NCI-H2227 treated with DMSO at 0.1 percent for 48 hours (cell line): ENCODE measurements around the gene KCNJ12.
"Not testable (repeated sequence)": the region's sequence is repeated elsewhere in the genome, so short reads cannot be mapped to it uniquely, and the experiment has no call there.

ENCODE experiments used
- DNase-seq: peaks from one replicate; lab custom pipeline; 2025; lab: John Stamatoyannopoulos, UW

KCNJ12 gene

GRCh38 chr17:21452377-21453143 is 76.4 kb downstream of the KCNJ12 start:
- no peak for DNase-seq

- no peak for DNase-seq
Measured at GRCh38 chr17:21453144-21453898, 77.2 kb downstream of the KCNJ12 start.

GRCh38 chr17:21454006-21454405 is 77.8 kb downstream of the KCNJ12 start:
- not testable (repeated sequence) for DNase-seq

GRCh38 chr17:21454441-21454840 is 78.3 kb downstream of the KCNJ12 start:
- DNase-seq, result no peak

- DNase-seq, result no peak
Measured at GRCh38 chr17:21455761-21456160, 79.6 kb downstream of the KCNJ12 start.

- not testable (repeated sequence) for DNase-seq
Measured at GRCh38 chr17:21456449-21456848, 80.3 kb downstream of the KCNJ12 start.

GRCh38 chr17:21457051-21458026 is 81.2 kb downstream of the KCNJ12 start:
- DNase-seq, result peak; percentile 68

- DNase-seq, result no peak
Measured at GRCh38 chr17:21458054-21458453, 81.9 kb downstream of the KCNJ12 start.

GRCh38 chr17:21459536-21459935 is 83.4 kb downstream of the KCNJ12 start:
- DNase-seq, result no peak

- DNase-seq, result no peak
Measured at GRCh38 chr17:21460358-21460757, 84.2 kb downstream of the KCNJ12 start.

- no peak for DNase-seq
Measured at GRCh38 chr17:21462237-21462636, 86.1 kb downstream of the KCNJ12 start.

GRCh38 chr17:21463204-21463661 is 87.1 kb downstream of the KCNJ12 start:
- DNase-seq, result no peak

- DNase-seq, result no peak
Measured at GRCh38 chr17:21463779-21464407, 87.7 kb downstream of the KCNJ12 start.

GRCh38 chr17:21464611-21465021 is 88.5 kb downstream of the KCNJ12 start:
- DNase-seq, result no peak

- no peak for DNase-seq
Measured at GRCh38 chr17:21466550-21466949, 90.4 kb downstream of the KCNJ12 start.

- DNase-seq, result no peak
Measured at GRCh38 chr17:21467196-21467595, 91.0 kb downstream of the KCNJ12 start.

- no peak for DNase-seq
Measured at GRCh38 chr17:21467739-21468490, 91.8 kb downstream of the KCNJ12 start.
